BJ (cell line): ENCODE data around the gene TTLL11. TPM values are rescaled to one million over a fixed set of nuclear protein-coding genes. Genes with fewer than 3 reads are reported as not detected.

Experiments
- CTCF ChIA-PET: fragments of 350-600 bp; formaldehyde crosslinking; extraction: SDS; loops from one replicate; lab custom pipeline; 2021; ENCODE audit warnings: antibody characterized with exemption, inconsistent platforms; lab: Yijun Ruan, JAX
- POLR2A ChIA-PET: fragments of 300-600 bp; sonication (Branson Sonifier 250); formaldehyde crosslinking; extraction: SDS; loops from one replicate; lab custom pipeline; 2021; ENCODE audit warnings: antibody characterized with exemption; lab: Charles Lee
- DNase-seq: peaks from one replicate; pipeline ENCODE4 v3.0.0-alpha.2; 2011; ENCODE audit warnings: low read depth
- H3K27me3 ChIP-seq: 2 replicates; pipeline ENCODE4 v1.6.0; 2011; ENCODE audit warnings: low read length; ENCODE audit not compliant: control insufficient read depth, insufficient read depth
- H3K36me3 ChIP-seq: 2 replicates; pipeline ENCODE4 v1.5.1; 2011; ENCODE audit warnings: low read length; ENCODE audit not compliant: control insufficient read depth, insufficient read depth
- H3K4me3 ChIP-seq: 2 replicates; pipeline ENCODE4 v1.5.1; 2011; ENCODE audit warnings: low read depth, mild to moderate bottlenecking, control low read depth, low read length
- polyA plus RNA-seq: library from polyadenylated mRNA; depleted of rRNA; stranded (reverse); fragments of >200 nt; gene quantifications from 2 replicates; pipeline ENCODE4 v1.2.3, GENCODE V29; 2011
- TF ChIP-seq, protein P1 (sequence below): IDR thresholded peaks from 2 replicates; pipeline ENCODE4 v1.5.1; 2011; ENCODE audit warnings: low read depth, mild to moderate bottlenecking, control low read depth, inconsistent platforms, low read length, moderate library complexity; ENCODE audit not compliant: insufficient read depth

The TTLL11 gene
- polyA plus RNA-seq, 1 experiment, result 5.6 TPM

GRCh38 chr9:121881920-121882500, 211.1 kb downstream of the TTLL11 start:
- DNase-seq, result no peak
- TF ChIP-seq, protein P1, sequence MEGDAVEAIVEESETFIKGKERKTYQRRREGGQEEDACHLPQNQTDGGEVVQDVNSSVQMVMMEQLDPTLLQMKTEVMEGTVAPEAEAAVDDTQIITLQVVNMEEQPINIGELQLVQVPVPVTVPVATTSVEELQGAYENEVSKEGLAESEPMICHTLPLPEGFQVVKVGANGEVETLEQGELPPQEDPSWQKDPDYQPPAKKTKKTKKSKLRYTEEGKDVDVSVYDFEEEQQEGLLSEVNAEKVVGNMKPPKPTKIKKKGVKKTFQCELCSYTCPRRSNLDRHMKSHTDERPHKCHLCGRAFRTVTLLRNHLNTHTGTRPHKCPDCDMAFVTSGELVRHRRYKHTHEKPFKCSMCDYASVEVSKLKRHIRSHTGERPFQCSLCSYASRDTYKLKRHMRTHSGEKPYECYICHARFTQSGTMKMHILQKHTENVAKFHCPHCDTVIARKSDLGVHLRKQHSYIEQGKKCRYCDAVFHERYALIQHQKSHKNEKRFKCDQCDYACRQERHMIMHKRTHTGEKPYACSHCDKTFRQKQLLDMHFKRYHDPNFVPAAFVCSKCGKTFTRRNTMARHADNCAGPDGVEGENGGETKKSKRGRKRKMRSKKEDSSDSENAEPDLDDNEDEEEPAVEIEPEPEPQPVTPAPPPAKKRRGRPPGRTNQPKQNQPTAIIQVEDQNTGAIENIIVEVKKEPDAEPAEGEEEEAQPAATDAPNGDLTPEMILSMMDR, result no peak
- Histone ChIP-seq H3K36me3 (no peaks in the 10 kb centered on the region), H3K4me3 (no peak overlapping the region), H3K27me3 (no peaks in the 10 kb centered on the region)
- CTCF ChIA-PET, result interaction anchor here (1.2 kb wide), 1 partner anchor 134 kb away, joined by 3 read pairs; no protein-coding TSS in a partner anchor
- POLR2A ChIA-PET, result no interaction called here

GRCh38 chr9:121880343-121880898, 212.7 kb downstream of the TTLL11 start:
- ChIA-PET CTCF (interaction anchor here (0.9 to 1.1 kb wide), 2 partner anchors 12 to 18 kb away, joined by 3 read pairs; no protein-coding TSS in a partner anchor), POLR2A (no interaction called here)
- no peak overlapping the region for H3K4me3 ChIP-seq
- DNase-seq, result no peak
- no peaks in the 10 kb centered on the region for H3K36me3 ChIP-seq
- H3K27me3 ChIP-seq, result no peaks in the 10 kb centered on the region
- TF ChIP-seq, protein P1, result no peak

GRCh38 chr9:121878271-121878822, 214.8 kb downstream of the TTLL11 start:
- no peak overlapping the region for H3K4me3 ChIP-seq
- no peak for DNase-seq
- POLR2A ChIA-PET, result no interaction called here
- no peaks in the 10 kb centered on the region for H3K36me3 ChIP-seq
- H3K27me3 ChIP-seq, result no peaks in the 10 kb centered on the region
- CTCF ChIA-PET, result interaction anchor here (0.9 to 1.0 kb wide), 2 partner anchors 9 to 10 kb away, joined by 3 read pairs; no protein-coding TSS in a partner anchor
- TF ChIP-seq, protein P1, result no peak

DNA sequence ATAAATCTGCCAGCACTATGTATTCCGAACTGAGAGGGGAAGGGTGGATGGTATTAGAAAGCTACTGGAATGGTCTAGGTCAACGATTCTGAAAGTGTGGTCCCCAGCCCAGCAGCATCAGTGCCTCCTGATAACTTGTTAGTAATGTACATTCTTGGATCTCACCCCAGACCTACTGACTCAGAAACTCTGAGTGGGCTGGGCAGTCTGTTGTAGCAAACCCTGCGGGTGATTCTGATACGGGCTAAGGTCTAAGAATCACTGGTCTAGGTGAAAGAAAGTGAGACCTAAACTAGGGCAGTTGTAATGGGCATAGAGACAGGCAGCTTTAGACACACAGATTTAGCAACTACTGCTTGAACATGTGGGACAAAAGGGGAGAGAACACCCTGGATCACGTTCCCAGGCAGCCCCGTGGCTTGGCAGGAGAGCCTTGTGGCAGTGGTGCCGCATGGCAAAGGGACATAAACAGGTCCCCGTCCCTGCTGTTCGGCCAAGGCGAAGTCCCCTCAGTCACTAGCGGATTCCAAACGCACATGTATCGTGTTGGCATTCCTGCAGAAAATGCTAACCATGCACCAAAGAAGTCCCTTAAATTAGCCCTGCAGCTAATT, 216.3 kb downstream of the TTLL11 start:
- no peak for DNase-seq
- POLR2A ChIA-PET, result no interaction called here
- CTCF ChIA-PET, result no interaction called here
- TF ChIP-seq, protein P1, result no peak
- H3K4me3 ChIP-seq, result no peak overlapping the region
- no peaks in the 10 kb centered on the region for H3K27me3 ChIP-seq
- H3K36me3 ChIP-seq, result no peaks in the 10 kb centered on the region

GRCh38 chr9:121876255-121876654, 216.9 kb downstream of the TTLL11 start:
- Histone ChIP-seq H3K4me3 (no peak overlapping the region), H3K27me3 (no peaks in the 10 kb centered on the region), H3K36me3 (no peaks in the 10 kb centered on the region)
- ChIA-PET POLR2A (no interaction called here), CTCF (no interaction called here)
- no peak for DNase-seq
- TF ChIP-seq, protein P1, result no peak
